GM12878 (cell line): ENCODE data around the gene AP2B1. TPM values are rescaled to one million over a fixed set of nuclear protein-coding genes. Genes with fewer than 3 reads are reported as not detected.

Experiments used
- ATAC-seq: fragments of 200-7000 bp; cut with Tn5 transposase; 3 replicates; pipeline ENCODE4 v1.9.1; 2020; ENCODE audit warnings: mild to moderate bottlenecking, moderate library complexity
- BruUV-seq: library from RNA; stranded (reverse); fragments of 400-500 nt; replicated peaks from 2 replicates; lab custom pipeline; 2021; lab: Mats Ljungman, UMichigan
- CTCF ChIA-PET: fragments of 300-600 bp; sonication (Branson Sonifier 250); formaldehyde crosslinking; extraction: SDS; loops from one replicate; lab custom pipeline; 2021; ENCODE audit warnings: inconsistent platforms; lab: Yijun Ruan, JAX
- POLR2A ChIA-PET: fragments of 350-600 bp; formaldehyde crosslinking; extraction: SDS; loops from one replicate; lab custom pipeline; 2021; ENCODE audit warnings: inconsistent platforms; lab: Charles Lee
- RAD21 ChIA-PET: fragments of 300-600 bp; sonication (Branson Sonifier 250); formaldehyde crosslinking; loops from one replicate; lab custom pipeline; 2023; ENCODE audit warnings: antibody characterized with exemption; ENCODE audit not compliant: unreplicated experiment; lab: Charles Lee
- SMC1A ChIA-PET: fragments of 300-600 bp; sonication (Branson Sonifier 250); formaldehyde crosslinking; loops from one replicate; lab custom pipeline; 2023; ENCODE audit not compliant: unreplicated experiment, uncharacterized antibody; lab: Charles Lee
- DNase-seq: peaks from one replicate; pipeline ENCODE4 v3.0.0-alpha.2; 2011; ENCODE audit warnings: low read depth, low spot score
- FAIRE-seq: peaks from 3 replicates; lab custom pipeline; 2011; peaks lifted over from hg19 to GRCh38; lab: Jason Lieb, UNC
- H2AFZ ChIP-seq: 2 replicates; pipeline ENCODE4 v1.6.0; 2011; ENCODE audit warnings: low read depth, low read length, control low read depth; ENCODE audit not compliant: control insufficient read depth
- H3K27ac ChIP-seq: 2 replicates; pipeline ENCODE4 v1.5.1; 2011; ENCODE audit warnings: control low read depth; ENCODE audit not compliant: control insufficient read depth, insufficient read depth
- H3K27me3 ChIP-seq, 2 experiments: replicated peaks in 1 of 2; 2 replicates each; pipeline versions ENCODE4 v1.6.0 to v1.6.1; 2011; ENCODE audit warnings: low read length in 1 of 2; ENCODE audit not compliant: control insufficient read depth in 2 of 2, insufficient read depth in 2 of 2
- H3K36me3 ChIP-seq, 2 experiments: 2 replicates each; pipeline ENCODE4 v1.5.1; 2011; ENCODE audit warnings: low read length in 1 of 2; ENCODE audit not compliant: control insufficient read depth in 2 of 2, insufficient read depth in 2 of 2
- H3K4me1 ChIP-seq: 2 replicates; pipeline ENCODE4 v1.6.1; 2011; ENCODE audit warnings: mild to moderate bottlenecking, low read length, moderate library complexity, mixed read lengths; ENCODE audit not compliant: control insufficient read depth, insufficient read depth
- H3K4me2 ChIP-seq: 2 replicates; pipeline ENCODE4 v1.6.0; 2011; ENCODE audit warnings: control low read depth; ENCODE audit not compliant: control insufficient read depth, insufficient read depth
- H3K4me3 ChIP-seq: fragments of 200-600 bp; sonication (generic); 2 replicates; pipeline ENCODE4 v1.5.1; 2016
- H3K79me2 ChIP-seq: 2 replicates; pipeline ENCODE4 v1.6.0; 2011; ENCODE audit warnings: low read length; ENCODE audit not compliant: control insufficient read depth, insufficient read depth
- H3K9ac ChIP-seq: 2 replicates; pipeline ENCODE4 v1.8.0; 2011; ENCODE audit warnings: low read length, control low read depth, mixed read lengths; ENCODE audit not compliant: control insufficient read depth, insufficient read depth
- H3K9me3 ChIP-seq: replicated peaks from 3 replicates; pipeline ENCODE4 v1.5.1; 2011; ENCODE audit warnings: mild to moderate bottlenecking, low read length; ENCODE audit not compliant: control insufficient read depth, insufficient read depth
- H4K20me1 ChIP-seq: 2 replicates; pipeline ENCODE4 v1.6.0; 2011; ENCODE audit not compliant: control insufficient read depth, insufficient read depth
- BCLAF1 ChIP-seq: fragments of 450-650 bp; IDR thresholded peaks from 2 replicates; pipeline ENCODE4 v1.6.1; 2017; ENCODE audit warnings: antibody characterized with exemption, mild to moderate bottlenecking, moderate library complexity
- CHD4 ChIP-seq: fragments of 200-600 bp; sonication (generic); IDR thresholded peaks from 2 replicates; pipeline ENCODE4 v1.6.1; 2016; ENCODE audit warnings: mild to moderate bottlenecking
- EZH2 ChIP-seq: IDR thresholded peaks from 2 replicates; pipeline ENCODE4 v1.6.1; 2012; ENCODE audit warnings: low read depth, mild to moderate bottlenecking, control low read depth, inconsistent platforms, low read length, borderline replicate concordance; ENCODE audit not compliant: control insufficient read depth
- GABPA ChIP-seq: IDR thresholded peaks from 2 replicates; pipeline ENCODE4 v1.6.1; 2014; ENCODE audit warnings: antibody characterized with exemption, low read depth, mild to moderate bottlenecking, inconsistent platforms
- IKZF1 ChIP-seq: fragments of 450-650 bp; conservative IDR thresholded peaks from 2 replicates; pipeline ENCODE4 v1.6.1; 2017; ENCODE audit warnings: antibody characterized with exemption, mild to moderate bottlenecking
- MTA2 ChIP-seq: fragments of 450-650 bp; IDR thresholded peaks from 2 replicates; pipeline ENCODE4 v1.6.1; 2016; ENCODE audit warnings: low read depth, mild to moderate bottlenecking, moderate library complexity
- PAX8 ChIP-seq: fragments of 450-650 bp; IDR thresholded peaks from 2 replicates; pipeline ENCODE4 v1.6.1; 2017; ENCODE audit warnings: mild to moderate bottlenecking, moderate library complexity
- POLR2AphosphoS2 ChIP-seq: IDR thresholded peaks from 2 replicates; pipeline ENCODE4 v1.6.1; 2011; ENCODE audit warnings: low read depth, mild to moderate bottlenecking, low read length, improper control_type of control experiment, moderate library complexity
- SIX5 ChIP-seq: IDR thresholded peaks from 2 replicates; pipeline ENCODE4 v1.6.1; 2011; ENCODE audit warnings: mild to moderate bottlenecking, low read depth, low read length, moderate library complexity; ENCODE audit not compliant: severe bottlenecking
- WGBS: methylation state at CpG from one replicate; pipeline ENCODE4 v1.1.6; 2016; ENCODE audit warnings: low lambda C conversion rate; ENCODE audit not compliant: insufficient replicate concordance, insufficient coverage; ENCODE audit errors: missing lambda C conversion rate; 5-methylcytosine and 5-hydroxymethylcytosine counted together
- in situ Hi-C: fragments of 300-500 bp; cut with MboI; formaldehyde crosslinking; loops from 9 replicates; pipeline ENCODE4 v1.14.3; 2018; ENCODE audit warnings: mixed read lengths
- intact Hi-C: fragments of 100-400 bp; cut with micrococcal nuclease; formaldehyde crosslinking; loops from one replicate; pipeline ENCODE4 v1.14.2; 2022; ENCODE audit not compliant: unreplicated experiment
- polyA plus RNA-seq, 11 experiments: library from polyadenylated mRNA; depleted of rRNA in 4 of 11; unstranded in 6 of 11; stranded (reverse) in 5 of 11; fragments of >200 nt; fragmentation: Nextera tagmentation in 4 of 11; fragmentation: Illumina TruSeq in 1 of 11; extraction: Ambion mirVana in 4 of 11; extraction: Trizol in 1 of 11; gene quantifications; 1 replicate in 1 of 11; 2 replicates in 10 of 11; pipeline versions ENCODE4 v1.2.1 to v1.2.3, GENCODE V29; 2011 to 2016; ENCODE audit warnings: inconsistent platforms in 2 of 11, missing spikeins in 2 of 11, low read depth in 1 of 11
- total RNA-seq, 4 experiments: library from RNA; depleted of rRNA in 3 of 4; stranded (reverse); fragments of >200 nt in 3 of 4; fragmentation: Illumina TruSeq in 1 of 4; extraction: Trizol in 1 of 4; gene quantifications; 2 replicates each; pipeline versions ENCODE4 v1.2.1 to v1.2.3, GENCODE V29; 2013 to 2021
- TF ChIP-seq, protein P1 (sequence below): fragments of 450-650 bp; IDR thresholded peaks from 2 replicates; pipeline ENCODE4 v1.6.1; 2017; ENCODE audit warnings: low read depth, mild to moderate bottlenecking, moderate library complexity
- TF ChIP-seq, protein P2 (sequence below): fragments of 450-650 bp; IDR thresholded peaks from 2 replicates; pipeline ENCODE4 v1.6.1; 2018; ENCODE audit warnings: mild to moderate bottlenecking, low read depth, moderate library complexity; ENCODE audit not compliant: partially characterized antibody

The AP2B1 gene
- total and polyA plus RNA-seq, 10 of the 15 experiments (the other 5 are each of a cell fraction or from before 2014, with no cell fraction given): 18.6 to 112 (median 53.9) TPM

- TF ChIP-seq, protein P1, sequence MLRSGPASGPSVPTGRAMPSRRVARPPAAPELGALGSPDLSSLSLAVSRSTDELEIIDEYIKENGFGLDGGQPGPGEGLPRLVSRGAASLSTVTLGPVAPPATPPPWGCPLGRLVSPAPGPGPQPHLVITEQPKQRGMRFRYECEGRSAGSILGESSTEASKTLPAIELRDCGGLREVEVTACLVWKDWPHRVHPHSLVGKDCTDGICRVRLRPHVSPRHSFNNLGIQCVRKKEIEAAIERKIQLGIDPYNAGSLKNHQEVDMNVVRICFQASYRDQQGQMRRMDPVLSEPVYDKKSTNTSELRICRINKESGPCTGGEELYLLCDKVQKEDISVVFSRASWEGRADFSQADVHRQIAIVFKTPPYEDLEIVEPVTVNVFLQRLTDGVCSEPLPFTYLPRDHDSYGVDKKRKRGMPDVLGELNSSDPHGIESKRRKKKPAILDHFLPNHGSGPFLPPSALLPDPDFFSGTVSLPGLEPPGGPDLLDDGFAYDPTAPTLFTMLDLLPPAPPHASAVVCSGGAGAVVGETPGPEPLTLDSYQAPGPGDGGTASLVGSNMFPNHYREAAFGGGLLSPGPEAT: no peak
- no peak for TF ChIP-seq GABPA
- TF ChIP-seq, all 136 proteins: peak for 0
Measured at GRCh38 chr17:35630530-35631148, 43.5 kb downstream of the AP2B1 start (continued).

GRCh38 chr17:35641032-35641431 lies 53.9 kb downstream of the AP2B1 start:
- intact Hi-C loops: no loop called here
- FAIRE-seq: no peak
- no peak overlapping the region for H3K4me3 ChIP-seq
- ChIA-PET POLR2A (no interaction called here), CTCF (interaction anchor here (1.1 kb wide), 1 partner anchor 123 kb away, joined by 6 read pairs; no protein-coding TSS in a partner anchor), RAD21 (no interaction called here), SMC1A (no interaction called here)
- peaks cover 1 to 21% of the 10 kb centered on the region in 2 experiments for H3K36me3 ChIP-seq
- no peak overlapping the region for H3K9ac ChIP-seq
- no peaks in the 10 kb centered on the region for H3K27me3 ChIP-seq
- H3K9me3 ChIP-seq: no peaks in the 10 kb centered on the region
- H3K4me2 ChIP-seq: no peak overlapping the region
- TF ChIP-seq EZH2 (no peak), PAX8 (no peak), CHD4 (no peak), POLR2AphosphoS2 (no peak), SIX5 (no peak), BCLAF1 (no peak), MTA2 (no peak), IKZF1 (no peak)
- TF ChIP-seq, protein P2, sequence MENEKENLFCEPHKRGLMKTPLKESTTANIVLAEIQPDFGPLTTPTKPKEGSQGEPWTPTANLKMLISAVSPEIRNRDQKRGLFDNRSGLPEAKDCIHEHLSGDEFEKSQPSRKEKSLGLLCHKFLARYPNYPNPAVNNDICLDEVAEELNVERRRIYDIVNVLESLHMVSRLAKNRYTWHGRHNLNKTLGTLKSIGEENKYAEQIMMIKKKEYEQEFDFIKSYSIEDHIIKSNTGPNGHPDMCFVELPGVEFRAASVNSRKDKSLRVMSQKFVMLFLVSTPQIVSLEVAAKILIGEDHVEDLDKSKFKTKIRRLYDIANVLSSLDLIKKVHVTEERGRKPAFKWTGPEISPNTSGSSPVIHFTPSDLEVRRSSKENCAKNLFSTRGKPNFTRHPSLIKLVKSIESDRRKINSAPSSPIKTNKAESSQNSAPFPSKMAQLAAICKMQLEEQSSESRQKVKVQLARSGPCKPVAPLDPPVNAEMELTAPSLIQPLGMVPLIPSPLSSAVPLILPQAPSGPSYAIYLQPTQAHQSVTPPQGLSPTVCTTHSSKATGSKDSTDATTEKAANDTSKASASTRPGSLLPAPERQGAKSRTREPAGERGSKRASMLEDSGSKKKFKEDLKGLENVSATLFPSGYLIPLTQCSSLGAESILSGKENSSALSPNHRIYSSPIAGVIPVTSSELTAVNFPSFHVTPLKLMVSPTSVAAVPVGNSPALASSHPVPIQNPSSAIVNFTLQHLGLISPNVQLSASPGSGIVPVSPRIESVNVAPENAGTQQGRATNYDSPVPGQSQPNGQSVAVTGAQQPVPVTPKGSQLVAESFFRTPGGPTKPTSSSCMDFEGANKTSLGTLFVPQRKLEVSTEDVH: no peak
- no peaks in the 10 kb centered on the region for H3K4me1 ChIP-seq
- no peak overlapping the region for H2AFZ ChIP-seq
- in situ Hi-C loops: no loop called here
- H3K79me2 ChIP-seq: no peaks in the 10 kb centered on the region
- H4K20me1 ChIP-seq: no peaks in the 10 kb centered on the region
- no peak overlapping the region for H3K27ac ChIP-seq
- no peak for ATAC-seq
- WGBS: 98% methylated on average over 4 of the region's 4 CpGs
- no TSS peak for BruUV-seq
- no peak for DNase-seq
